Measurements from ENCODE around the gene MAD2L1BP. TPM values are rescaled to one million over a fixed set of nuclear protein-coding genes. Genes with fewer than 3 reads are reported as not detected.
"Not testable (repeated sequence)": the region's sequence is repeated elsewhere in the genome, so short reads cannot be mapped to it uniquely, and the experiment has no call there.

Gene MAD2L1BP, protein sequence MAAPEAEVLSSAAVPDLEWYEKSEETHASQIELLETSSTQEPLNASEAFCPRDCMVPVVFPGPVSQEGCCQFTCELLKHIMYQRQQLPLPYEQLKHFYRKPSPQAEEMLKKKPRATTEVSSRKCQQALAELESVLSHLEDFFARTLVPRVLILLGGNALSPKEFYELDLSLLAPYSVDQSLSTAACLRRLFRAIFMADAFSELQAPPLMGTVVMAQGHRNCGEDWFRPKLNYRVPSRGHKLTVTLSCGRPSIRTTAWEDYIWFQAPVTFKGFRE
- total RNA-seq (2021) (52.0 and 55.3 TPM in 2 replicates), Bru-seq, nascent RNA (percentile 74 among the genes with signal in this experiment), BruChase-seq, experiment 1, labeled RNA remaining after a 2-hour chase (percentile 75 among the genes with signal in this experiment), BruChase-seq, experiment 2, labeled RNA remaining after a 6-hour chase (percentile 63 among the genes with signal in this experiment)
- long read RNA-seq, transcript MAD2L1BP-201 (3 exons, 1,301 nt): major isoform, 95 of 102 reads
- long read RNA-seq, partial matches to known transcripts: 4 of 102 reads
- long read RNA-seq, other reads (novel, unspliced or antisense): 3 of 102 reads

DNA sequence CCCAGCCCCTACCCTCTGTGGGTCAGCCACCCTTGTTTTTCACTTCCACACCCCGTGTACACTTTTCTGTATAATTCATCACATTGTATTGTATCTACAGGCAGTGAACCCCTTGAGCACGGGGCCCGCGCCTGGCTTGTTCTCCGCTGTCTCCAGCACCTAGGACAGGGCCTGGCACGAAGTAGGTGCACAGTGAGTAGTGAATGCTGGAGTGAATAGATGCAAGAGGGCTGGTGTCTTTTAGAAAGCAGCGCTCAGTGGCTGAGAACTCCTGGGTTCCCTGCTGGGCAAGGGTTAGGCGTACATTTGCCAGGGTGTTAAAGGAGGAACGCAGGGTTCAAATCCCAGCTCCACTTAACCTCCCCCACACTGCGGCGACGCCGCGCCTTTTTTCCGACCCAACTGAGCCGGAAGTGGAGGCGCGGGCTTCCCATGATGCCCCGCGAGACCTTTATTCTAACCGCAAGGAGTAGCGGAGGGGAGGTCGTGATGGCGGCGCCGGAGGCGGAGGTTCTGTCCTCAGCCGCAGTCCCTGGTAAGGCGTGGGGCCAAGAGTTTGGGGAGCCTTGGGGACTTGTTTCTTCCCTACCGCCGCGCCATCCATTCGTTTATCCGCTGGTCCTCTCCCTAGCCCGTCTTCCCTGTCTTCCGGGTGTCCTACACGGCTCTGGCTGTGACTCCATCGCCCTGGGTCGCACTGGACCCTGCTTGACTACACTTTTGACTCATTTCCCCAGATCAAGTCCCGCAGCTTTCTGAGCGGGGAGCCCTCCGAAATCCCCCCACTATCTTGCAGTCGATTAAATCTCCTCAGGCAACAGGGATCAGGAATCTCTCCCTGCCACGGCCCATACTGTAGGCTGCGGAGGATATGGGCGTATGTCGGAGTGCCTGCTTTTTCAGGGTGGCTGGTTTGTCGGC is at the start of gene MAD2L1BP:
Gene MAD2L1BP, plus strand, starts transcription at position 454 of the 921 bp plus-strand sequence. Its CDS starts 36 bp downstream, at position 490.
- Histone ChIP-seq H3K36me3 (ENCODE audit: insufficient read depth, low read length, poor library complexity, severe bottlenecking) (peaks cover 36% of the 10 kb centered on the region), H3K4me1 (ENCODE audit: insufficient read depth, low read length, poor library complexity, severe bottlenecking) (peaks cover 41% of the 10 kb centered on the region), H3K9me3 (ENCODE audit: low read depth, low read length, poor library complexity, severe bottlenecking) (no peaks in the 10 kb centered on the region), H3K27me3 (replicated peaks; ENCODE audit: insufficient read depth, low read depth, low read length, poor library complexity) (no peaks in the 10 kb centered on the region), H3K4me3 (ENCODE audit: low read depth, low read length, poor library complexity, severe bottlenecking) (peak within 1 kb of the TSS; percentile 98), H3K27ac (ENCODE audit: low read depth, low read length, poor library complexity, severe bottlenecking) (peak within 1 kb of the TSS; percentile 89)
- ChIA-PET CTCF (no interaction called here), POLR2A (ENCODE audit: low non-redundant PET) (interaction anchor here (0.5 kb wide), 1 partner anchor 397 kb away, joined by 7 read pairs; no protein-coding TSS in a partner anchor)
- TF ChIP-seq EZH2 (IDR thresholded peaks at IDR 0.05; ENCODE audit: borderline replicate concordance, low read depth, low read length, poor library complexity, severe bottlenecking): no peak
- TF ChIP-seq, protein P1, sequence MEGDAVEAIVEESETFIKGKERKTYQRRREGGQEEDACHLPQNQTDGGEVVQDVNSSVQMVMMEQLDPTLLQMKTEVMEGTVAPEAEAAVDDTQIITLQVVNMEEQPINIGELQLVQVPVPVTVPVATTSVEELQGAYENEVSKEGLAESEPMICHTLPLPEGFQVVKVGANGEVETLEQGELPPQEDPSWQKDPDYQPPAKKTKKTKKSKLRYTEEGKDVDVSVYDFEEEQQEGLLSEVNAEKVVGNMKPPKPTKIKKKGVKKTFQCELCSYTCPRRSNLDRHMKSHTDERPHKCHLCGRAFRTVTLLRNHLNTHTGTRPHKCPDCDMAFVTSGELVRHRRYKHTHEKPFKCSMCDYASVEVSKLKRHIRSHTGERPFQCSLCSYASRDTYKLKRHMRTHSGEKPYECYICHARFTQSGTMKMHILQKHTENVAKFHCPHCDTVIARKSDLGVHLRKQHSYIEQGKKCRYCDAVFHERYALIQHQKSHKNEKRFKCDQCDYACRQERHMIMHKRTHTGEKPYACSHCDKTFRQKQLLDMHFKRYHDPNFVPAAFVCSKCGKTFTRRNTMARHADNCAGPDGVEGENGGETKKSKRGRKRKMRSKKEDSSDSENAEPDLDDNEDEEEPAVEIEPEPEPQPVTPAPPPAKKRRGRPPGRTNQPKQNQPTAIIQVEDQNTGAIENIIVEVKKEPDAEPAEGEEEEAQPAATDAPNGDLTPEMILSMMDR (conservative IDR thresholded peaks at IDR 0.05; ENCODE audit: low read depth, low read length): no peak
- intact Hi-C loops (cut with micrococcal nuclease; ENCODE audit: unreplicated experiment): no loop called here
- DNase-seq (ENCODE audit: low spot score): peak; percentile 93
- no TSS peak for BruUV-seq (replicated peaks)

DNA sequence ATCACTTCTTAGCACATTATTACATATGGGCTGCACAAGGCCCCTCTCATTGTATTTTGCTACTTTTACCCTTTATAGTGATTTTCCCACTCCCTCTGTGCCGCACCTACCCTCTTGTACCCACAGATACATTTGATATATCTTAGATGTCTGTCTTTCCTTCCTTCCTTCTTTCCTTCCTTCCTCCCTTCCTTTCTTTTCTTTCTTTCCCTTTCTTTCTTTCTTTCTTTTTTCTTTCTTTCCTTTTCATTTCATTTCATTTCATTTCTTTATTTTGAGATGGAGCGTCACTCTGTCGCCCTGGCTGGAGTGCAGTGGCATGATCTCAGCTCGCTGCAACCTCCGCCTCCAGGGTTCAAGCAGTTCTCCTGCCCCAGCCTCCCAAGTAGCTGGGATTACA is 47.4 kb upstream of the MAD2L1BP start:
- no peak overlapping the region for H3K27ac ChIP-seq (ENCODE audit: low read depth, low read length, poor library complexity, severe bottlenecking)
- CTCF ChIA-PET: no interaction called here
- no peak for DNase-seq (ENCODE audit: low spot score)
- TF ChIP-seq EZH2 (IDR thresholded peaks at IDR 0.05; ENCODE audit: borderline replicate concordance, low read depth, low read length, poor library complexity, severe bottlenecking): no peak
- TF ChIP-seq, protein P1 (conservative IDR thresholded peaks at IDR 0.05; ENCODE audit: low read depth, low read length): no peak
- no peaks in the 10 kb centered on the region for H3K9me3 ChIP-seq (ENCODE audit: low read depth, low read length, poor library complexity, severe bottlenecking)
- no peak overlapping the region for H3K4me3 ChIP-seq (ENCODE audit: low read depth, low read length, poor library complexity, severe bottlenecking)
- peaks cover 56% of the 10 kb centered on the region for H3K36me3 ChIP-seq (ENCODE audit: insufficient read depth, low read length, poor library complexity, severe bottlenecking)
- intact Hi-C loops (cut with micrococcal nuclease; ENCODE audit: unreplicated experiment): no loop called here
- POLR2A ChIA-PET (ENCODE audit: low non-redundant PET): no interaction called here
- no TSS peak for BruUV-seq (replicated peaks)
- H3K27me3 ChIP-seq (replicated peaks; ENCODE audit: insufficient read depth, low read depth, low read length, poor library complexity): no peaks in the 10 kb centered on the region
- no peaks in the 10 kb centered on the region for H3K4me1 ChIP-seq (ENCODE audit: insufficient read depth, low read length, poor library complexity, severe bottlenecking)

DNA sequence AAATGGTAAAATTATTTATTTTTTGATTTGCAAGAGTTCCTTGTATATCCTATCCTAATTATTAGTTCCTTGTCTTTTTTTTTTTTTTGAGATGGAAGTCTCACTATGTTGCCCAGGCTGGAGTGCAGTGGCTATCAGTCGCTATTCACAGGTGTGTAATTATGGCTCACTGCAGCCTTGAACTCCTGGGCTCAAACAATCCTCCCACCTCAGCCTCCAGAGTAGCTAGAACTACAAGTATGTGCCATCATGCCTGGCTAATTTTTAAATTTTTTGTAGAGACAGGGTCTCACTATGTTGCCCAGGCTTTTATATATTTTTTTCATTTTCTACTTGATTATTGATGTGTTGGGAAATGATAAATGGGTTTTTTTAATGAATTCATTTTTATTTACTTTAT is 46.1 kb upstream of the MAD2L1BP start:
- H3K27ac ChIP-seq (ENCODE audit: low read depth, low read length, poor library complexity, severe bottlenecking); DNase-seq (ENCODE audit: low spot score); BruUV-seq (replicated peaks); CTCF ChIA-PET; H3K27me3 ChIP-seq (replicated peaks; ENCODE audit: insufficient read depth, low read depth, low read length, poor library complexity); H3K9me3 ChIP-seq (ENCODE audit: low read depth, low read length, poor library complexity, severe bottlenecking); POLR2A ChIA-PET (ENCODE audit: low non-redundant PET); intact Hi-C loops (cut with micrococcal nuclease; ENCODE audit: unreplicated experiment); H3K4me3 ChIP-seq (ENCODE audit: low read depth, low read length, poor library complexity, severe bottlenecking); H3K4me1 ChIP-seq (ENCODE audit: insufficient read depth, low read length, poor library complexity, severe bottlenecking): not testable (repeated sequence)
- H3K36me3 ChIP-seq (ENCODE audit: insufficient read depth, low read length, poor library complexity, severe bottlenecking): peaks cover 43% of the 10 kb centered on the region
